ENCODE data around the gene CNEP1R1.

The CNEP1R1 gene

GRCh38 chr16:50066482-50067289 lies 41.7 kb downstream of the CNEP1R1 start:
- peaks cover 17 to 22% of the 10 kb centered on the region in 2 experiments for H3K4me1 ChIP-seq (ENCODE audit: control insufficient read depth in 1 of 2, insufficient read depth in 1 of 2, low read depth in 1 of 2, low read length in 1 of 2)
- peak; percentile 3 for TF ChIP-seq CTCF (IDR thresholded peaks at IDR 0.05)
- H3K27ac ChIP-seq = peak overlapping the region; percentile 92
- no peaks in the 10 kb centered on the region for H3K9me3 ChIP-seq
- H3K4me3 ChIP-seq (ENCODE audit: low read depth in 1 of 2, low read length in 1 of 2) = peak overlapping the region; percentile 98 to 100
- H3K36me3 ChIP-seq = no peaks in the 10 kb centered on the region
- no peaks in the 10 kb centered on the region for H3K27me3 ChIP-seq

GRCh38 chr16:50067290-50067853 lies 42.3 kb downstream of the CNEP1R1 start:
- Histone ChIP-seq H3K4me3 (ENCODE audit: low read depth in 1 of 2, low read length in 1 of 2) (peak overlapping the region in 1 of 2 experiments; percentile 98), H3K4me1 (ENCODE audit: control insufficient read depth in 1 of 2, insufficient read depth in 1 of 2, low read depth in 1 of 2, low read length in 1 of 2) (peaks cover 17 to 22% of the 10 kb centered on the region in 2 experiments), H3K36me3 (no peaks in the 10 kb centered on the region), H3K27ac (no peak overlapping the region), H3K9me3 (no peaks in the 10 kb centered on the region), H3K27me3 (no peaks in the 10 kb centered on the region)
- no peak for TF ChIP-seq CTCF (IDR thresholded peaks at IDR 0.05)

GRCh38 chr16:50068550-50068949 lies 43.5 kb downstream of the CNEP1R1 start:
- no peak for TF ChIP-seq CTCF (IDR thresholded peaks at IDR 0.05)
- Histone ChIP-seq H3K9me3 (no peaks in the 10 kb centered on the region), H3K4me3 (ENCODE audit: low read depth in 1 of 2, low read length in 1 of 2) (no peak overlapping the region), H3K27ac (no peak overlapping the region), H3K36me3 (no peaks in the 10 kb centered on the region), H3K27me3 (no peaks in the 10 kb centered on the region), H3K4me1 (ENCODE audit: control insufficient read depth in 1 of 2, insufficient read depth in 1 of 2, low read depth in 1 of 2, low read length in 1 of 2) (peaks cover 17 to 22% of the 10 kb centered on the region in 2 experiments)

- Histone ChIP-seq H3K36me3 (no peaks in the 10 kb centered on the region), H3K27ac (no peak overlapping the region), H3K4me3 (ENCODE audit: low read depth in 1 of 2, low read length in 1 of 2) (no peak overlapping the region), H3K9me3 (no peaks in the 10 kb centered on the region), H3K4me1 (ENCODE audit: control insufficient read depth in 1 of 2, insufficient read depth in 1 of 2, low read depth in 1 of 2, low read length in 1 of 2) (peaks cover 17 to 22% of the 10 kb centered on the region in 2 experiments), H3K27me3 (no peaks in the 10 kb centered on the region)
- no peak for TF ChIP-seq CTCF (IDR thresholded peaks at IDR 0.05)
These were observed 44.0 kb downstream of the CNEP1R1 start for GRCh38 chr16:50069060-50069459.

GRCh38 chr16:50071075-50071671 lies 46.1 kb downstream of the CNEP1R1 start:
- H3K36me3 ChIP-seq = no peaks in the 10 kb centered on the region
- TF ChIP-seq CTCF (IDR thresholded peaks at IDR 0.05) = no peak
- H3K27me3 ChIP-seq = no peaks in the 10 kb centered on the region
- no peak overlapping the region for H3K4me3 ChIP-seq (ENCODE audit: low read depth in 1 of 2, low read length in 1 of 2)
- H3K9me3 ChIP-seq = no peaks in the 10 kb centered on the region
- no peak overlapping the region for H3K27ac ChIP-seq
- peaks cover 13 to 14% of the 10 kb centered on the region in 2 experiments for H3K4me1 ChIP-seq (ENCODE audit: control insufficient read depth in 1 of 2, insufficient read depth in 1 of 2, low read depth in 1 of 2, low read length in 1 of 2)

Data from neutrophil (primary cell).